Parathyroid adenoma (tissue), 2 donors: ENCODE data around the gene ILDR1.

Experiments
- H2AFZ ChIP-seq: fragments of 300-600 bp; sonication (generic); one replicate; pipeline ENCODE4 v1.7.0; 2017; ENCODE audit warnings: antibody characterized with exemption, mild to moderate bottlenecking
- H3K27ac ChIP-seq: fragments of 300-600 bp; sonication (generic); one replicate; pipeline ENCODE4 v1.7.0; 2017
- H3K27me3 ChIP-seq: fragments of 300-600 bp; sonication (generic); one replicate; pipeline ENCODE4 v1.7.0; 2017; ENCODE audit warnings: low read length; ENCODE audit not compliant: control insufficient read depth, insufficient read depth
- H3K36me3 ChIP-seq: fragments of 300-600 bp; sonication (generic); one replicate; pipeline ENCODE4 v1.7.0; 2017; ENCODE audit warnings: low read length; ENCODE audit not compliant: control insufficient read depth, insufficient read depth
- H3K4me1 ChIP-seq: fragments of 300-600 bp; sonication (generic); one replicate; pipeline ENCODE4 v1.7.0; 2017; ENCODE audit warnings: control low read depth
- H3K4me2 ChIP-seq: fragments of 300-600 bp; sonication (generic); one replicate; pipeline ENCODE4 v1.7.0; 2017; ENCODE audit warnings: low read length
- H3K4me3 ChIP-seq: fragments of 300-600 bp; sonication (generic); one replicate; pipeline ENCODE4 v1.7.0; 2017; ENCODE audit warnings: low read depth, low read length
- H3K79me2 ChIP-seq: fragments of 300-600 bp; sonication (generic); one replicate; pipeline ENCODE4 v1.7.0; 2017; ENCODE audit warnings: control low read depth
- H3K9ac ChIP-seq: fragments of 300-600 bp; sonication (generic); one replicate; pipeline ENCODE4 v1.7.0; 2017; ENCODE audit warnings: mild to moderate bottlenecking
- H3K9me3 ChIP-seq: fragments of 300-600 bp; sonication (generic); one replicate; pipeline ENCODE4 v1.7.0; 2017; ENCODE audit warnings: low read length; ENCODE audit not compliant: control insufficient read depth
- CTCF ChIP-seq: fragments of 300-600 bp; sonication (generic); IDR thresholded peaks from one replicate; pipeline ENCODE4 v1.7.0; 2017; ENCODE audit warnings: antibody characterized with exemption, mild to moderate bottlenecking
- donor health status: primary hyperparathyroidism.

The ILDR1 gene

GRCh38 chr3:121992601-121993560 lies 29.2 kb downstream of the ILDR1 start:
- H3K36me3 ChIP-seq = no peaks in the 10 kb centered on the region
- TF ChIP-seq CTCF = no peak

GRCh38 chr3:121989943-121990342 lies 32.1 kb downstream of the ILDR1 start:
- Histone ChIP-seq H3K4me3 (no peak overlapping the region), H3K79me2 (no peaks in the 10 kb centered on the region), H3K4me2 (no peak overlapping the region), H3K9ac (no peak overlapping the region), H3K27me3 (no peaks in the 10 kb centered on the region), H2AFZ (no peak overlapping the region), H3K9me3 (no peaks in the 10 kb centered on the region), H3K4me1 (peaks cover 7% of the 10 kb centered on the region), H3K36me3 (no peaks in the 10 kb centered on the region), H3K27ac (no peak overlapping the region)
- peak; percentile 42 for TF ChIP-seq CTCF

More at GRCh38 chr3:121992601-121993560, 29.2 kb downstream of the ILDR1 start:
- H3K9me3 ChIP-seq = no peaks in the 10 kb centered on the region
- H2AFZ ChIP-seq = no peak overlapping the region
- no peak overlapping the region for H3K4me3 ChIP-seq
- no peak overlapping the region for H3K9ac ChIP-seq
- H3K27ac ChIP-seq = no peak overlapping the region
- H3K79me2 ChIP-seq = no peaks in the 10 kb centered on the region
- no peak overlapping the region for H3K4me2 ChIP-seq
- H3K4me1 ChIP-seq = peaks cover 7% of the 10 kb centered on the region
- no peaks in the 10 kb centered on the region for H3K27me3 ChIP-seq

GRCh38 chr3:121988146-121988545 lies 33.9 kb downstream of the ILDR1 start:
- Histone ChIP-seq H3K36me3 (no peaks in the 10 kb centered on the region), H3K9ac (no peak overlapping the region), H3K27ac (no peak overlapping the region), H3K4me1 (peaks cover 7% of the 10 kb centered on the region), H3K27me3 (no peaks in the 10 kb centered on the region), H2AFZ (no peak overlapping the region), H3K79me2 (no peaks in the 10 kb centered on the region), H3K9me3 (no peaks in the 10 kb centered on the region), H3K4me3 (no peak overlapping the region), H3K4me2 (no peak overlapping the region)
- TF ChIP-seq CTCF = no peak

- peaks cover 7% of the 10 kb centered on the region for H3K4me1 ChIP-seq
- H3K9ac ChIP-seq = no peak overlapping the region
- H3K4me2 ChIP-seq = no peak overlapping the region
- H3K27ac ChIP-seq = no peak overlapping the region
- no peaks in the 10 kb centered on the region for H3K36me3 ChIP-seq
- H3K4me3 ChIP-seq = no peak overlapping the region
- no peak for TF ChIP-seq CTCF
- H2AFZ ChIP-seq = no peak overlapping the region
- H3K9me3 ChIP-seq = no peaks in the 10 kb centered on the region
- no peaks in the 10 kb centered on the region for H3K79me2 ChIP-seq
- no peaks in the 10 kb centered on the region for H3K27me3 ChIP-seq
Measured at GRCh38 chr3:121985846-121986245, 36.2 kb downstream of the ILDR1 start.

GRCh38 chr3:121981473-121981872 lies 40.6 kb downstream of the ILDR1 start:
- Histone ChIP-seq H3K9ac (no peak overlapping the region), H3K79me2 (no peaks in the 10 kb centered on the region), H3K4me3 (no peak overlapping the region), H3K9me3 (no peaks in the 10 kb centered on the region), H2AFZ (no peak overlapping the region), H3K36me3 (no peaks in the 10 kb centered on the region), H3K27ac (no peak overlapping the region), H3K27me3 (no peaks in the 10 kb centered on the region), H3K4me2 (no peak overlapping the region), H3K4me1 (no peaks in the 10 kb centered on the region)
- TF ChIP-seq CTCF = no peak
